HG03196 (cell line): ENCODE data around the gene RHAG.
"Not testable (repeated sequence)": the region's sequence is repeated elsewhere in the genome, so short reads cannot be mapped to it uniquely, and the experiment has no call there.

Source experiments
- ATAC-seq: cut with Tn5 transposase; IDR thresholded peaks from one replicate; pipeline ENCODE4 v1.9.1; 2021; ENCODE audit not compliant: unreplicated experiment

RHAG gene

GRCh38 chr6:49636713-49637349 is at the start of gene RHAG:
Gene RHAG, minus strand, starts transcription at chr6:49636839. Its CDS starts 27 bp downstream, at chr6:49636812.
- ATAC-seq: no peak

DNA sequence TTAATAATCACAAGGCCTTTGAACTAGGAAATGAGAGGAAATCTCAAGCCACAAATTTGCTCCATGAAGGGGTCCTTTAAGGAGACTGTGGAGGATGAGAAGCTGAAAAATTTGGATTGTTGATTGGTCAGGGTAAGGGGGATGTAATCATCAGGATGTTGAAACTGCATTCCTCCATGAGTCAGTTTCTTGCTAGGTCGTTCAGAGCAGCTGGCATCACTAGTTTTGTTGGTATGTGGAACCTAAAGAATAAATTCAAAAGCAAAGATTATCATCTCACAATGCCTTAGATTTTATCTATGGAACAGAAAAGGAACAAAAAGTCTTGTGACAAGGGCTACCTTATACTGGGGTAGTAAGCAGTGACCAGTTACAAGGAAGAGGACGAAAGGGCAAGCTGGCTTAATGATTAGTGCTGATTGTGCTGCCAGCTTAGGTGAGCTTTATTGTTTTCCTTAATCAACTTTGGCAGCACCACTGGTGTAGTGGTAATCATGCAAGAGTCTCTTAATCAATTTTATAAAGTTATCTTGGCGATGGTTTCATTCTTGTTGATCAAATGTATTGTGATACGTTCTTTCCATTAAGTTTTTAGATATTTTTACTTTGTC is 40.1 kb upstream of the RHAG start:
- ATAC-seq: no peak

DNA sequence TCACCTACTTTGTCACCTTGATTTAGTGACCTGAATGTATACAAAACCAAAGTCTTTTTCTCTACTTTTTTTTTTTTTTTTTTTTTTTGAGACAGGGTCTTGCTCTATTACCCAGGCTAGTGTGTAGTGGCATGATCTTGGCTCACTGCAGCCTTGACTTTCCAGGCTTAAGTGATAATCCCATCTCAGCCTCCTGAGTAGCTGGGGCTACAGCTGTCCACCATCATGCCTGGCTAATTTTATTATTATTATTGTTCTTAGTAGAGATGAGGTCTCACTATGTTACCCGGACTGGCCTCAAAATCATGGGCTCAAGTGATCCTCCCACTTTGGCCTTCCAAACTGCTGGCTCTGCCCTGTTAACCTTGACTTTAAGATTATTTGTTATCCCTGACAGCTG is 39.2 kb upstream of the RHAG start:
- no peak for ATAC-seq

DNA sequence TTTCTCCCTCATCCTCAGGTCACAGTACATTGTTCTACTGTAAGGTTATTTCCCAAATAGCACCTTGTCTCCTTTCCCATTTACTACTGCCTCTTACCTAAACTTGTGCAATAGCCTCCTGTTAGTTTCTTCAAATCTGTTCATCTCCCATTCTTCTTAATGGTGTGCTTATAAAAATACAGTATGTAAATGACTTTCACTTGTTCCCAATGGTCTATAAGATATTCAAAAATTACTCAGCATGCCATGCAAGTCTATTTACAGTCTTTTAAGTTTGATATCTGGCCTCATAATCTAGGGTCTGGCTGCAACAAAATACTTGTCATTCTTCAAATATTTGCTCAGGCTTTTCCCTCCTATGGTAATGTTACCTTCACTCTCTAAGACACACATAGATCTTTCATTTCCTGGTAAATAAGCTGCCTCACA is 31.5 kb upstream of the RHAG start:
- ATAC-seq: no peak

DNA sequence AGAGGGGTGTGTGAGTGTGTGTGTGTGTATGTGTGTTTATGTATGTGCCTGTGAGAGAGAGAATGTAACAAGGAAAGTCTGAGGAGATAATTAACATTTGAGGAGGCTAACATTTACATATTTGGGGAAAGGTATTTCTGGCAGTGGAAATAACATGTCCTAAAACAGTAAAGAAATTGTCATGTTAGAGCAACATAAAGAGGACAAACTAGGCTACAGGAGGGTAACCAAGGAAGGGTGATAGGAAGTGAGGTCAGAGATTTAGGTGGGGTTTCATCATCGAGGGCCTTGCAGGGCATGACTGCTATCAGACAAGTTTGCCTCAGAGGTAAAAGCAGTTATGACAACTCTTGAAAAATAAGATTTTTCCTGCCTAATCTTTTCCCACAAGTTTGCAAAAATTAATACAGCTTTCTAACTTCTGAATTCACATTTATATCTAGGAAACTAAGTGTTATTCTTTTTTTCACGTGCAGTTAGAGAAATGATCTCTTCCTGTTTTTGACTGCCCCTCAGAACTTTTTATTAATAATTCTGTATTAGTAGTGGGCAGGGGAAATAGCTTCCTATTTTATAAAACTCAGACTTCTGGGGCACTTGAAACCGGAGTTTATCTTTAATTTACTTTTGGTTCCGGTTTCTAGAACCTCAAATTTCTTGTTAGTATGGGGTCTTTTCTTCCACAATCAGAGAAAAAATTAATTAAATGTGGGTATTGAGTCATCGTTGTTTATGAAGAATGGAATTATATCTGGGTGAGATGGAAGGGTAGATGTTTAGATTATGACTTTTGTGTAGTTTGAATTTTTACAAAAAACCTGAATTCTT is 30.5 kb upstream of the RHAG start:
- ATAC-seq: no peak

- ATAC-seq: no peak
Measured at GRCh38 chr6:49666480-49666879, 29.8 kb upstream of the RHAG start.

GRCh38 chr6:49664817-49665216 is 28.2 kb upstream of the RHAG start:
- no peak for ATAC-seq

DNA sequence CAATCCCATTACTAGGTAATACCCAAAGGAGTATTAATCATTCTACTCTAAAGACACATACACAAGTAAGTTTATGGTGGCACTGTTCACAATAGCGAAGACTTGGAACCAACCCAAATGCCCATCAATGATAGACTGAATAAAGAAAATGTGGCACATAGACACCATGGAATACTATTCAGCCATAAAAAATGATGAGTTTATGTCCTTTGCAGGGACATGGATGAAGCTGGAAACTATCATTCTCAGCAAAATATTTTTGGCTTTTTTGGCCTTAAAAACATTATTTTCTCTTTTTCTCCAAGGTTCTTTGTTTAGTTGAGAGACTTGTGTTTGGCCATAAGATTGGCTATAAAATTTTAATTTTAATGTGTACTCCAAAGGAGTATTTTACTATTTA is 27.4 kb upstream of the RHAG start:
- ATAC-seq: not testable (repeated sequence)

DNA sequence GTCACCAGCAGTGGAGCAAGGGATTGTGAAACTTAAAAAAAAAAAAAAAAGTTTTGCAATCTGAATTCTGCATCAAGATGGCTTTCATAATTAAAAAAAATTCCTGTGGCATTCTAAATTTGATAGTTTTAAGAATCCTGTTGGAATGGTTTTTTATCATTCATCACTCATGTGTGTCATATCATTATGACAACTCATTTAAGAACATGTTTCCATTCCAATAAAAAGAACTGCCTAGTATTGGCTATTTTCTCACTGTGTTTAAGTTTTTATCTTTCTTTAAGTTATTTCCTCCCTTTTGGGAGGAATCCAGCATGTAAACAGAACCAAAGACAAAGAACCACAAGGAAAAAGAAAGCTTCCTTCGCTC is 26.2 kb upstream of the RHAG start:
- ATAC-seq: no peak

- ATAC-seq: no peak
Measured at GRCh38 chr6:49662231-49662891, 25.7 kb upstream of the RHAG start.

GRCh38 chr6:49653942-49654341 is 17.3 kb upstream of the RHAG start:
- ATAC-seq: no peak

- no peak for ATAC-seq
Measured at GRCh38 chr6:49653438-49653837, 16.8 kb upstream of the RHAG start.

GRCh38 chr6:49651239-49651638 is 14.6 kb upstream of the RHAG start:
- ATAC-seq: no peak

GRCh38 chr6:49649988-49650387 is 13.3 kb upstream of the RHAG start:
- no peak for ATAC-seq

- ATAC-seq: no peak
Measured at GRCh38 chr6:49648036-49648435, 11.4 kb upstream of the RHAG start.

DNA sequence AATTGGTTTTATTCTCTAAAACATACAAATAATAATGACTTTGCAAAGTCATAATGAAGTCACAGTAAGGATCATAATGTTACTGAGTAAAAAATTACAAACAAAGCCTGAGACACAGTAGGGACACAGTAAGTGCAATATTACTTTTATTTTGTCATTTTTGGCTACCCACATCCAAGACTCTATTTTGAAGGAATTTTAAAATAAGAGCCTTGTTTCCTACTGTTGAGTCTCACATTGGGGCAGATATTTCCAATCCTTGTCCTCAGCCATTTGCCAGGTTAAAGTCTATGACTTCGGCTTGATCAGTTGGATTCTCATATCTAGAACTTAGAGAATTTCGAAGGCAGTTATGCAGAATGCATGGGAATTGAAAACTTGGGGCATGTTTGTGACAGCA is 10.8 kb upstream of the RHAG start:
- ATAC-seq: no peak

GRCh38 chr6:49646942-49647341 is 10.3 kb upstream of the RHAG start:
- no peak for ATAC-seq

- ATAC-seq: no peak
Measured at GRCh38 chr6:49646130-49646824, 9.6 kb upstream of the RHAG start.

GRCh38 chr6:49645139-49645538 is 8.5 kb upstream of the RHAG start:
- ATAC-seq: no peak

GRCh38 chr6:49639177-49639817 is 2.7 kb upstream of the RHAG start:
- ATAC-seq: no peak

GRCh38 chr6:49637350-49637731 is 702 bp upstream of the RHAG start:
- no peak for ATAC-seq
